Fibroblast of mammary gland (primary cell): ENCODE results near the gene RALGAPB.
"Not testable (repeated sequence)": the region's sequence is repeated elsewhere in the genome, so short reads cannot be mapped to it uniquely, and the experiment has no call there.

Experiments used
- DNase-seq: peaks from one replicate; pipeline ENCODE4 v3.0.0-alpha.2; 2010; ENCODE audit warnings: low read depth
- H3K4me3 ChIP-seq: 2 replicates; pipeline ENCODE4 v1.5.1; 2011; ENCODE audit warnings: low read depth, mild to moderate bottlenecking, low read length, moderate library complexity; ENCODE audit not compliant: control insufficient read depth
- CTCF ChIP-seq: conservative IDR thresholded peaks from 2 replicates; pipeline ENCODE4 v1.5.1; 2011; ENCODE audit warnings: low read depth, low read length, inconsistent platforms; ENCODE audit not compliant: control insufficient read depth, insufficient read depth

RALGAPB gene

GRCh38 chr20:38497246-38497935 lies 24.7 kb downstream of the RALGAPB start:
- no peak overlapping the region for H3K4me3 ChIP-seq

GRCh38 chr20:38498909-38499308 lies 26.3 kb downstream of the RALGAPB start:
- TF ChIP-seq CTCF: no peak
- DNase-seq: peak; percentile 27
- no peak overlapping the region for H3K4me3 ChIP-seq

More at GRCh38 chr20:38497246-38497935, 24.7 kb downstream of the RALGAPB start:
- DNase-seq: no peak
- no peak for TF ChIP-seq CTCF

- H3K4me3 ChIP-seq: no peak overlapping the region
- TF ChIP-seq CTCF: no peak
- no peak for DNase-seq
Observed at GRCh38 chr20:38499366-38499765, 26.7 kb downstream of the RALGAPB start.

- TF ChIP-seq CTCF: no peak
- no peak for DNase-seq
- no peak overlapping the region for H3K4me3 ChIP-seq
Observed at GRCh38 chr20:38501858-38502436, 29.3 kb downstream of the RALGAPB start.

GRCh38 chr20:38504368-38505090 lies 31.9 kb downstream of the RALGAPB start:
- no peak for TF ChIP-seq CTCF
- DNase-seq: no peak
- H3K4me3 ChIP-seq: no peak overlapping the region

- no peak for TF ChIP-seq CTCF
- DNase-seq: no peak
- H3K4me3 ChIP-seq: no peak overlapping the region
Observed at GRCh38 chr20:38505091-38505455, 32.4 kb downstream of the RALGAPB start.

GRCh38 chr20:38511726-38512125 lies 39.1 kb downstream of the RALGAPB start:
- DNase-seq, H3K4me3 ChIP-seq: not testable (repeated sequence)
